Measurements from ENCODE around the gene PLXNC1.

PLXNC1 gene

GRCh38 chr12:94174576-94174975 lies 26.2 kb downstream of the PLXNC1 start:
- H3K9me3 ChIP-seq (ENCODE audit: insufficient read depth, low read depth, low read length) = peaks cover 4% of the 10 kb centered on the region
- no peaks in the 10 kb centered on the region for H3K36me3 ChIP-seq (ENCODE audit: insufficient read depth, low read depth, low read length)
- no peak overlapping the region for H3K27ac ChIP-seq (ENCODE audit: low read length)
- H3K27me3 ChIP-seq (ENCODE audit: insufficient read depth, low read length) = peaks cover 81% of the 10 kb centered on the region
- H3K4me1 ChIP-seq (ENCODE audit: insufficient read depth, low read length) = no peaks in the 10 kb centered on the region; the same call in 1 of the 2 replicates
- no peak overlapping the region for H3K9ac ChIP-seq (ENCODE audit: low read depth, low read length)
- no peak overlapping the region for H3K4me3 ChIP-seq (ENCODE audit: low read length)

DNA sequence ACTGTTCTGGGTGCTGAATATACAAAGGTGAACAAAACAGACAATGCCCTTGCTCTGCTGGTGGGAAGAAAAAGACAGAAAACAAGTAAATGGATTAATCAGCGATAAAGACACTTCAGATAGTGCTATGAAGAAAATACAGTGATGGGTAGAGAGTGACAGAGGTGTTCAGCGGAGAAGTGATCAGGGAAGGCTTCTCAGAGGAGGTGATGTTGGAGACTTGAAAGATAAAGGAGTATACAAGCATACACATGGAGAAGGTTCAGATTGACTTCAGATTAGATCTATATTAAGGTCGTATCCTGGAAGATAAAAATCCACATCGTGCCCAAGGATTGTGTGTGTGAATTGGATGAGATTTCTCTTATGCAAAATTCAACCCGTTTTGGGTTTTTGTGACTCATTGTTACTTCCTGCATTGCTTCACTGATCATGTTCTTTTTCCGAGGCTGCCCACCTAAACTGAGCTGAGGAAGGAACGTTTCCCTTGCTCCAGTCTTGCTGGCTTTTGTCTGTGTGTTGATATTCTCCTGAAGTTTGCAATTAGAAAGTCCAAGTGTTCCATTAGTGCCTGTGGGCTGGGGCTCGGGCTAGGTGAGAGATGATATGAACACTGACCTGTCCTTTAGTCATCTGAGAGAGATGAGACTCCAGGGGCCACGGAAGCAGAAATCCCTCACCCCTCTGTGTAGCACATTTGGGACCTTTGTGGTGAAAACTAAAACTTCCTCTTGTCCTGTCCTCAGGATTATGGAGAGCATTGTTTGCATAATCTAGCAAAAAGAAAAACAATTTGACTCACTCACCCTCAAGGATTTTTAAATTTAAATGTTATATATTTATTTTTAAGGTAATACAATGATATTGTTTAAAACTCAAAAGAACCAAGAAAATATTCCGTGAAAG lies 27.6 kb downstream of the PLXNC1 start:
- no peak overlapping the region for H3K9ac ChIP-seq (ENCODE audit: low read depth, low read length)
- H3K9me3 ChIP-seq (ENCODE audit: insufficient read depth, low read depth, low read length) = peaks cover 4% of the 10 kb centered on the region
- no peaks in the 10 kb centered on the region; the same call in 1 of the 2 replicates for H3K4me1 ChIP-seq (ENCODE audit: insufficient read depth, low read length)
- H3K4me3 ChIP-seq (ENCODE audit: low read length) = no peak overlapping the region
- peaks cover 66% of the 10 kb centered on the region for H3K27me3 ChIP-seq (ENCODE audit: insufficient read depth, low read length)
- H3K27ac ChIP-seq (ENCODE audit: low read length) = no peak overlapping the region
- H3K36me3 ChIP-seq (ENCODE audit: insufficient read depth, low read depth, low read length) = no peaks in the 10 kb centered on the region

GRCh38 chr12:94178054-94178453 lies 29.7 kb downstream of the PLXNC1 start:
- H3K4me3 ChIP-seq (ENCODE audit: low read length) = no peak overlapping the region
- H3K27ac ChIP-seq (ENCODE audit: low read length) = no peak overlapping the region
- H3K27me3 ChIP-seq (ENCODE audit: insufficient read depth, low read length) = peaks cover 46% of the 10 kb centered on the region
- H3K9ac ChIP-seq (ENCODE audit: low read depth, low read length) = no peak overlapping the region
- no peaks in the 10 kb centered on the region for H3K36me3 ChIP-seq (ENCODE audit: insufficient read depth, low read depth, low read length)
- H3K9me3 ChIP-seq (ENCODE audit: insufficient read depth, low read depth, low read length) = peaks cover 4% of the 10 kb centered on the region
- no peaks in the 10 kb centered on the region for H3K4me1 ChIP-seq (ENCODE audit: insufficient read depth, low read length)

DNA sequence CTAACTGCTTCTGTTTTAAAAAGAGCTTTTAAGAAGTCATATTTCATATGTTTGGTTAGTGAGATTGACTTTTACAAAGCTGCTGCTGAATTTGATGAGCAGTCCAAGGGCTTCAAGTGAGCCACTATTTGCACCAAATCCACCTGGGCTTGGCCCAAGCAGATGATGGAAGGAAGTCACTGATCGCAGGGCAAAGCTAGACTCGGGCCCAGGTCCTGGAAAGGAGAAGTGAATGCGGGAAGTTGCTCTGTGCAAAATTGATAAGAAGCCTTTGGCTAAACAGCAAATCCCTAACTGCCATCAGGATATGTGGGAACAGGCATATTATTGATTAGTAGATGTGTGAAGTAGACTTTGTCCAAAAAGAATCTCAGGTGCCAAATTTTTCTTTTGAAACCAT lies 30.5 kb downstream of the PLXNC1 start:
- peaks cover 38% of the 10 kb centered on the region for H3K27me3 ChIP-seq (ENCODE audit: insufficient read depth, low read length)
- peaks cover 4% of the 10 kb centered on the region for H3K9me3 ChIP-seq (ENCODE audit: insufficient read depth, low read depth, low read length)
- no peaks in the 10 kb centered on the region for H3K4me1 ChIP-seq (ENCODE audit: insufficient read depth, low read length)
- no peak overlapping the region for H3K9ac ChIP-seq (ENCODE audit: low read depth, low read length)
- no peak overlapping the region for H3K4me3 ChIP-seq (ENCODE audit: low read length)
- H3K36me3 ChIP-seq (ENCODE audit: insufficient read depth, low read depth, low read length) = no peaks in the 10 kb centered on the region
- no peak overlapping the region for H3K27ac ChIP-seq (ENCODE audit: low read length)

DNA sequence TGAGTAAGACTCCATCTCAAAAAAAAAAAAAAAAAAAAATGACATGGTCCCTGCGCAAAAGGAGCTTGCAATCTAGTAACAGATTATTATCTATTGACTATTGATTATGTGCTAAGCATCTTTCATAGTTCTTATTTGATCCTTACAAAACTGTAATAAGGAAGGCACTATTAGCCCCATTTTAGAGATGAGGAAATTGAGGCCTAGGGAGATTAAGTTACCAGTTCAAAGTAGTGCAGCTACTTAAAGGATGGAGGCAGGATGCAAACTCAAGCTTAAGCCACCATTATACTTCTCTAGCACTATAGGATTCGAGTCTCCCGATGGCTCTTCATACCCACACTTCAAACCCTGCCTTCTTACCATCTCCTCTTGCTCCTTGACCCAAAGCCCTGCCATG lies 31.3 kb downstream of the PLXNC1 start:
- Histone ChIP-seq H3K27ac (ENCODE audit: low read length) (no peak overlapping the region), H3K9me3 (ENCODE audit: insufficient read depth, low read depth, low read length) (peaks cover 4% of the 10 kb centered on the region), H3K27me3 (ENCODE audit: insufficient read depth, low read length) (peaks cover 31% of the 10 kb centered on the region), H3K4me3 (ENCODE audit: low read length) (no peak overlapping the region), H3K36me3 (ENCODE audit: insufficient read depth, low read depth, low read length) (no peaks in the 10 kb centered on the region), H3K4me1 (ENCODE audit: insufficient read depth, low read length) (no peaks in the 10 kb centered on the region), H3K9ac (ENCODE audit: low read depth, low read length) (no peak overlapping the region)

DNA sequence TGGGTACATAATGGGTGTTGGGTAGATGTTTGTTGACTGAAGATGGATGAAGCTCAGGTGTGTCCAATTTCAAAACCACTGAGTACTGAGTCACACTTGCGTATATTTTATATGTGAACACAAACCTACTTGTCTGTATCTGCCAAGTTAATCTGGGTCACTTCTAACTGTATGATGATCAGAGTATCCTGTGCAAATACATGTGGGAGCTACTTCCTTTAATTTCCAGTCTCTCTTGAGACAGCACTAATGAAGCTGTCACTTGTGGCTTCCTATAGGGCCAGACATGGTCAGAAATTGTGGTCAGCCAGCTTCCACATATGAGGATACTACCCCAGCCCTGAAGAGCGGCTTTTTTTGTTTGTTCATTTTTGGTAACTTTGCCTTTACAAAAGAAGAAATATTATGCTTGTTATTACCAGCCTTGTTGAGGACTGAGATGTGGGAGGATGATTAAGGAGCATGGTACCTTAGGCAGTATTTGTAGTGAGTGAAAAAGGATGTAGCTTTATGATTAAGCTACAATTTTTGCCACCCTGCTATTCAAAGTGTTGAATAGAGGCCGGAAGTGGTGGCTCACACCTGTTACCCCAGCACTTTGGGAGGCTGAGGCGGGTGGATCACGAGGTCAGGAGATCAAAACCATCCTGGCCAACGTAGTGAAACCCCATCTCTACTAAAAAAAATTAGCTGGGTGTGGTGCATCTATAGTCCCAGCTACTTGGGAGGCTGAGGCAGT lies 32.4 kb downstream of the PLXNC1 start:
- peaks cover 4% of the 10 kb centered on the region for H3K9me3 ChIP-seq (ENCODE audit: insufficient read depth, low read depth, low read length)
- H3K27me3 ChIP-seq (ENCODE audit: insufficient read depth, low read length) = peaks cover 31% of the 10 kb centered on the region
- no peak overlapping the region for H3K9ac ChIP-seq (ENCODE audit: low read depth, low read length)
- H3K27ac ChIP-seq (ENCODE audit: low read length) = no peak overlapping the region
- H3K4me1 ChIP-seq (ENCODE audit: insufficient read depth, low read length) = no peaks in the 10 kb centered on the region
- no peak overlapping the region for H3K4me3 ChIP-seq (ENCODE audit: low read length)
- H3K36me3 ChIP-seq (ENCODE audit: insufficient read depth, low read depth, low read length) = no peaks in the 10 kb centered on the region

- H3K9ac ChIP-seq (ENCODE audit: low read depth, low read length) = no peak overlapping the region
- H3K4me3 ChIP-seq (ENCODE audit: low read length) = no peak overlapping the region
- no peaks in the 10 kb centered on the region for H3K36me3 ChIP-seq (ENCODE audit: insufficient read depth, low read depth, low read length)
- no peak overlapping the region for H3K27ac ChIP-seq (ENCODE audit: low read length)
- H3K27me3 ChIP-seq (ENCODE audit: insufficient read depth, low read length) = peaks cover 37% of the 10 kb centered on the region
- H3K4me1 ChIP-seq (ENCODE audit: insufficient read depth, low read length) = peaks cover 6% of the 10 kb centered on the region; the same call in 1 of the 2 replicates
- H3K9me3 ChIP-seq (ENCODE audit: insufficient read depth, low read depth, low read length) = no peaks in the 10 kb centered on the region; the same call in 1 of the 2 replicates
Measured at GRCh38 chr12:94182986-94183707, 34.8 kb downstream of the PLXNC1 start.

DNA sequence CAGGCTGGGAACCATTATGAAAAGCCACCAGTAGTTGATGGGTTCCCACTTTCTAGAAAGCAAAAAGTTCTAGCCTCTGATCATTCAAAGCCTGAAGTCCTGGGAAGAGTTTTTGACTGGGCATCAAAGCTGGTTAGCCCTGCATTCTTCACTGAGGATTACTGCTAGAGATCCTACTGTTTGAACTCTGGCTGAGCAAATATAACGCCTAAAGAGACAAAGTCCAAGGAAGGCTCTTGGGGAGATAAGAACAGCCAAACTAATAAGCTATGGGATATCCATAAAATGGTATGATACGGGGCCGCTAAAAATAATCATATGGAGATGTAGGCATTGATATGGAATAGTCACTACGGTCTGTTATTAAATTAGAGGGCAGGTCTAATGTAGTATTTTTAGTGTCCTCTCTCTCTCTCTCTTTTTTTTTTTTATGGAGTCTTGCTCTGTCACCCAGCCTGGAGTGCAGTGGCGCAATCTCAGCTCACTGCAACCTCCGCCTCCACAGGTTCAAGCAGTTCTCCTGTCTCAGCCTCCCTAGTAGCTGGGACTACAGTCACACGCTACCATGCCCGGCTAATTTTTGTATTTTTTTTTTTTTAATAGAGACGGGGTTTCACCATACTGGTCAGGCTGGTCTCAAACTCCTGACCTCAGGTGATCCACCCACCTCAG lies 35.5 kb downstream of the PLXNC1 start:
- H3K9me3 ChIP-seq (ENCODE audit: insufficient read depth, low read depth, low read length) = no peaks in the 10 kb centered on the region; the same call in 1 of the 2 replicates
- H3K27me3 ChIP-seq (ENCODE audit: insufficient read depth, low read length) = peaks cover 33% of the 10 kb centered on the region
- no peak overlapping the region for H3K9ac ChIP-seq (ENCODE audit: low read depth, low read length)
- no peak overlapping the region for H3K4me3 ChIP-seq (ENCODE audit: low read length)
- no peak overlapping the region for H3K27ac ChIP-seq (ENCODE audit: low read length)
- H3K4me1 ChIP-seq (ENCODE audit: insufficient read depth, low read length) = peaks cover 6% of the 10 kb centered on the region; the same call in 1 of the 2 replicates
- H3K36me3 ChIP-seq (ENCODE audit: insufficient read depth, low read depth, low read length) = no peaks in the 10 kb centered on the region

- Histone ChIP-seq H3K27me3 (ENCODE audit: insufficient read depth, low read length) (peaks cover 40% of the 10 kb centered on the region), H3K9ac (ENCODE audit: low read depth, low read length) (no peak overlapping the region), H3K9me3 (ENCODE audit: insufficient read depth, low read depth, low read length) (no peaks in the 10 kb centered on the region), H3K4me3 (ENCODE audit: low read length) (no peak overlapping the region), H3K4me1 (ENCODE audit: insufficient read depth, low read length) (peaks cover 6% of the 10 kb centered on the region; the same call in 1 of the 2 replicates), H3K27ac (ENCODE audit: low read length) (no peak overlapping the region), H3K36me3 (ENCODE audit: insufficient read depth, low read depth, low read length) (no peaks in the 10 kb centered on the region)
Measured at GRCh38 chr12:94184995-94185719, 36.8 kb downstream of the PLXNC1 start.

DNA sequence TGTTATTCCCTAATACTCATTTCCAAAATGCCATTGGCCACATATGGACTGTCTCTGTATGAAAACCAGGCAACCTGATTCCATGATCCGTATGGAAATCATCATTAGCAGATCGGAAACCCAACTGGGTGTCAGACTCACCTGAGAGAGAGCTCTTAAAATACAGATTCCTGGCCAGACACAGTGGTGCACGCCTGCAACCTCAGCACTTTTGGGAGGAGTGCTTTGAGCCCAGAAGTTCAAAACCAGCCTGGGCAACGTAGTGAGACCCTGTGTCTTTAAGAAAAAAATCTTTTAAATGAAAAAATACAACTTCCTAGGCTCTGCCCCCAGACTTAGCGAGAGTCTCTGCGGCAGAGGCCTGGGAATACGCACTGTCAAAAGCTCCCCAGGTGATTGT lies 37.4 kb downstream of the PLXNC1 start:
- Histone ChIP-seq H3K27me3 (ENCODE audit: insufficient read depth, low read length) (peaks cover 40% of the 10 kb centered on the region), H3K9me3 (ENCODE audit: insufficient read depth, low read depth, low read length) (no peaks in the 10 kb centered on the region), H3K4me1 (ENCODE audit: insufficient read depth, low read length) (peaks cover 6% of the 10 kb centered on the region; the same call in 1 of the 2 replicates), H3K4me3 (ENCODE audit: low read length) (no peak overlapping the region), H3K9ac (ENCODE audit: low read depth, low read length) (no peak overlapping the region), H3K27ac (ENCODE audit: low read length) (no peak overlapping the region), H3K36me3 (ENCODE audit: insufficient read depth, low read depth, low read length) (no peaks in the 10 kb centered on the region)
